GM23338 (cell line): Measurements from ENCODE around the gene XXYLT1. TPM values are rescaled to one million over a fixed set of nuclear protein-coding genes. Genes with fewer than 3 reads are reported as not detected.
A peak's percentile ranks its signal among the peaks of the same experiment; 100 is the strongest.

Experiments used
- ATAC-seq: fragments of 200-7000 bp; cut with Tn5 transposase; 3 replicates; pipeline ENCODE4 v1.9.1; 2020
- DNase-seq: peaks from one replicate; pipeline ENCODE4 v3.0.0-alpha.2; 2015; ENCODE audit warnings: low spot score
- H2AFZ ChIP-seq: fragments of 200-600 bp; sonication (generic); 2 replicates; pipeline ENCODE4 v1.8.0; 2016; ENCODE audit warnings: antibody characterized with exemption, mild to moderate bottlenecking, moderate library complexity
- H3F3A ChIP-seq: fragments of 200-600 bp; sonication (generic); replicated peaks from 2 replicates; pipeline ENCODE4 v1.8.0; 2017; ENCODE audit warnings: antibody characterized with exemption, mixed run types, low read depth
- H3K27ac ChIP-seq: fragments of 200-600 bp; sonication (generic); 2 replicates; pipeline ENCODE4 v1.6.1; 2016; ENCODE audit warnings: low read depth
- H3K27me3 ChIP-seq: fragments of 200-600 bp; sonication (generic); 2 replicates; pipeline ENCODE4 v1.8.0; 2016; ENCODE audit warnings: mild to moderate bottlenecking, mixed run types, moderate library complexity; ENCODE audit not compliant: insufficient read depth
- H3K36me3 ChIP-seq: fragments of 200-600 bp; sonication (generic); 2 replicates; pipeline ENCODE4 v1.8.0; 2016; ENCODE audit warnings: mild to moderate bottlenecking; ENCODE audit not compliant: insufficient read depth
- H3K4me1 ChIP-seq: fragments of 200-600 bp; sonication (generic); 2 replicates; pipeline ENCODE4 v1.8.0; 2016; ENCODE audit warnings: mild to moderate bottlenecking, moderate library complexity; ENCODE audit not compliant: insufficient read depth
- H3K4me2 ChIP-seq: fragments of 200-600 bp; sonication (generic); 2 replicates; pipeline ENCODE4 v1.7.1; 2017; ENCODE audit warnings: mixed run types
- H3K4me3 ChIP-seq: fragments of 200-600 bp; sonication (generic); 2 replicates; pipeline ENCODE4 v1.6.1; 2016; ENCODE audit warnings: mixed run types
- H3K79me2 ChIP-seq: fragments of 200-600 bp; sonication (generic); replicated peaks from 2 replicates; pipeline ENCODE4 v1.8.0; 2017; ENCODE audit warnings: mild to moderate bottlenecking; ENCODE audit not compliant: insufficient read depth
- H3K9me2 ChIP-seq: fragments of 200-600 bp; sonication (generic); 2 replicates; pipeline ENCODE4 v1.8.0; 2017; ENCODE audit not compliant: insufficient read depth
- H4K20me1 ChIP-seq: fragments of 200-600 bp; sonication (generic); replicated peaks from 2 replicates; pipeline ENCODE4 v1.8.0; 2017; ENCODE audit warnings: mild to moderate bottlenecking; ENCODE audit not compliant: insufficient read depth
- H3K27ac Mint-ChIP-seq: 2 replicates; pipeline ENCODE4 v1.8.0; 2020; ENCODE audit warnings: inconsistent platforms, mild to moderate bottlenecking, moderate library complexity, mixed read lengths
- H3K27me3 Mint-ChIP-seq: 3 replicates; pipeline ENCODE4 v1.8.0; 2022; ENCODE audit warnings: low read depth, mild to moderate bottlenecking, moderate library complexity, mixed read lengths, inconsistent platforms; ENCODE audit not compliant: insufficient read depth, poor library complexity
- H3K36me3 Mint-ChIP-seq: 3 replicates; pipeline ENCODE4 v1.8.0; 2021; ENCODE audit warnings: low read depth, mild to moderate bottlenecking, inconsistent platforms, moderate library complexity, mixed read lengths
- H3K4me1 Mint-ChIP-seq: 3 replicates; pipeline ENCODE4 v1.8.0; 2020; ENCODE audit warnings: mild to moderate bottlenecking, inconsistent platforms, mixed read lengths
- H3K4me3 Mint-ChIP-seq: 3 replicates; pipeline ENCODE4 v1.8.0; 2021; ENCODE audit warnings: moderate library complexity, mild to moderate bottlenecking, inconsistent platforms, mixed read lengths
- H3K9me3 Mint-ChIP-seq: 3 replicates; pipeline ENCODE4 v1.8.0; 2020; ENCODE audit warnings: moderate library complexity, mild to moderate bottlenecking, inconsistent platforms, mixed read lengths
- CREB1 ChIP-seq: fragments of 250-450 bp; sonication (Bioruptor Pico); IDR thresholded peaks from 2 replicates; pipeline ENCODE4 v1.5.0; 2020; ENCODE audit warnings: low read depth, mild to moderate bottlenecking, moderate library complexity
- ETS1 ChIP-seq: IDR thresholded peaks from 2 replicates; pipeline ENCODE4 v1.6.1; 2016; ENCODE audit warnings: antibody characterized with exemption
- EZH2 ChIP-seq: fragments of 200-600 bp; sonication (generic); IDR thresholded peaks from one replicate; pipeline ENCODE4 v1.8.0; 2017; ENCODE audit warnings: antibody characterized with exemption, mild to moderate bottlenecking, low read depth; ENCODE audit not compliant: unreplicated experiment
- REST ChIP-seq: IDR thresholded peaks from one replicate; pipeline ENCODE4 v1.6.1; 2018; ENCODE audit warnings: antibody characterized with exemption; ENCODE audit not compliant: unreplicated experiment
- STAT1 ChIP-seq: IDR thresholded peaks from one replicate; pipeline ENCODE4 v1.6.1; 2016; ENCODE audit warnings: antibody characterized with exemption; ENCODE audit not compliant: unreplicated experiment
- ZNF114 ChIP-seq: fragments of 250-450 bp; sonication (Bioruptor Pico); IDR thresholded peaks from 2 replicates; pipeline ENCODE4 v1.5.0; 2020; ENCODE audit warnings: mild to moderate bottlenecking, moderate library complexity
- ZNF462 ChIP-seq: fragments of 250-450 bp; sonication (Bioruptor Pico); IDR thresholded peaks from 2 replicates; pipeline ENCODE4 v1.5.0; 2020; ENCODE audit warnings: mild to moderate bottlenecking, moderate library complexity
- polyA plus RNA-seq: library from polyadenylated mRNA; unstranded; fragments of >200 nt; fragmentation: Nextera tagmentation; extraction: Ambion mirVana; gene quantifications from 2 replicates; pipeline ENCODE4 v1.2.1, GENCODE V29; 2016
- total RNA-seq: library from RNA; depleted of rRNA; stranded (reverse); fragments of >200 nt; shearing (Covaris generic); gene quantifications from 2 replicates; pipeline ENCODE4 v1.2.3, GENCODE V29; 2014

The XXYLT1 gene
- total and polyA plus RNA-seq, 2 experiments from 2014 or later = 13.5 to 34.8 TPM

GRCh38 chr3:195182470-195182795 lies 88.5 kb downstream of the XXYLT1 start:
- DNase-seq (no peak), ATAC-seq (peak; percentile 24)
- H3K27me3 Mint-ChIP-seq = peaks cover 7% of the 10 kb centered on the region
- Histone ChIP-seq H3F3A (no peaks in the 10 kb centered on the region), H3K36me3 (no peaks in the 10 kb centered on the region), H3K79me2 (peaks cover 45% of the 10 kb centered on the region), H4K20me1 (no peaks in the 10 kb centered on the region), H3K4me3 (no peak overlapping the region), H3K4me2 (no peak overlapping the region), H3K9me2 (no peaks in the 10 kb centered on the region), H3K27me3 (no peaks in the 10 kb centered on the region), H3K4me1 (peaks cover 18% of the 10 kb centered on the region), H3K27ac (no peak overlapping the region), H2AFZ (no peak overlapping the region)
- H3K9me3 Mint-ChIP-seq = no peaks in the 10 kb centered on the region
- no peaks in the 10 kb centered on the region; the same call in 2 of the 3 replicates for H3K36me3 Mint-ChIP-seq
- peak overlapping the region; percentile 51; the same call in 1 of the 2 replicates for H3K27ac Mint-ChIP-seq
- H3K4me1 Mint-ChIP-seq = peaks cover 71% of the 10 kb centered on the region
- TF ChIP-seq STAT1 (no peak), REST (no peak)
- no peak overlapping the region for H3K4me3 Mint-ChIP-seq

GRCh38 chr3:195181741-195182469 lies 89.1 kb downstream of the XXYLT1 start:
- Mint-ChIP-seq H3K4me3 (no peak overlapping the region), H3K4me1 (peaks cover 68% of the 10 kb centered on the region), H3K9me3 (no peaks in the 10 kb centered on the region), H3K36me3 (peaks cover 4% of the 10 kb centered on the region; the same call in 1 of the 3 replicates), H3K27ac (0 out of 2 replicates have a peak overlapping the region, but pooled peaks have one; percentile 51), H3K27me3 (peaks cover 7% of the 10 kb centered on the region)
- Histone ChIP-seq H3K4me1 (peaks cover 17% of the 10 kb centered on the region; the same call in 1 of the 2 replicates), H3F3A (no peaks in the 10 kb centered on the region), H3K4me3 (no peak overlapping the region), H3K9me2 (no peaks in the 10 kb centered on the region), H4K20me1 (no peaks in the 10 kb centered on the region), H3K36me3 (no peaks in the 10 kb centered on the region), H2AFZ (no peak overlapping the region), H3K27me3 (no peaks in the 10 kb centered on the region), H3K4me2 (no peak overlapping the region), H3K27ac (no peak overlapping the region), H3K79me2 (peaks cover 42% of the 10 kb centered on the region)
- TF ChIP-seq ZNF462 (CRISPR knock-in tag) (no peak), STAT1 (no peak), ZNF114 (no peak), CREB1 (CRISPR knock-in tag) (no peak), EZH2 (no peak), ETS1 (no peak)
- DNase-seq (no peak), ATAC-seq (no peak; the same call in 2 of the 3 replicates)
